A673 (cell line): ENCODE data around the gene ARHGAP6. TPM values are rescaled to one million over a fixed set of nuclear protein-coding genes. Genes with fewer than 3 reads are reported as not detected.

Source experiments
- BruUV-seq: library from RNA; stranded (reverse); fragments of 400-500 nt; replicated peaks from 2 replicates; lab custom pipeline; 2021; lab: Mats Ljungman, UMichigan
- CTCF ChIA-PET: fragments of 300-600 bp; sonication (Branson Sonifier 250); formaldehyde crosslinking; loops from one replicate; lab custom pipeline; 2022; ENCODE audit warnings: antibody characterized with exemption; lab: Charles Lee
- POLR2A ChIA-PET: fragments of 300-600 bp; sonication (Branson Sonifier 250); formaldehyde crosslinking; loops from one replicate; lab custom pipeline; 2022; ENCODE audit warnings: antibody characterized with exemption; ENCODE audit not compliant: low non-redundant PET; lab: Charles Lee
- DNase-seq: peaks from one replicate; pipeline ENCODE4 v3.0.0-alpha.2; 2015; ENCODE audit warnings: low spot score
- H3K27ac ChIP-seq: fragments of 200-600 bp; sonication (generic); 2 replicates; pipeline ENCODE4 v1.5.1; 2016; ENCODE audit warnings: mixed run types, low read depth, mild to moderate bottlenecking, mixed read lengths, antibody characterized with exemption, low read length; ENCODE audit not compliant: poor library complexity, severe bottlenecking
- H3K27me3 ChIP-seq: fragments of 200-600 bp; sonication (generic); replicated peaks from 2 replicates; pipeline ENCODE4 v1.6.1; 2017; ENCODE audit warnings: mixed run types, low read depth, mild to moderate bottlenecking, mixed read lengths, antibody characterized with exemption, low read length; ENCODE audit not compliant: insufficient read depth, poor library complexity
- H3K36me3 ChIP-seq: fragments of 200-600 bp; sonication (generic); 2 replicates; pipeline ENCODE4 v1.6.1; 2016; ENCODE audit warnings: mixed run types, mild to moderate bottlenecking, mixed read lengths, antibody characterized with exemption, low read length; ENCODE audit not compliant: insufficient read depth, poor library complexity, severe bottlenecking
- H3K4me1 ChIP-seq: fragments of 200-600 bp; sonication (generic); 2 replicates; pipeline ENCODE4 v1.6.1; 2017; ENCODE audit warnings: mixed run types, mild to moderate bottlenecking, mixed read lengths, antibody characterized with exemption, low read length; ENCODE audit not compliant: insufficient read depth, poor library complexity, severe bottlenecking
- H3K4me3 ChIP-seq: fragments of 200-600 bp; sonication (generic); 2 replicates; pipeline ENCODE4 v1.5.1; 2016; ENCODE audit warnings: low read depth, mixed run types, mild to moderate bottlenecking, mixed read lengths, low read length; ENCODE audit not compliant: poor library complexity, severe bottlenecking
- H3K9me3 ChIP-seq: fragments of 200-600 bp; sonication (generic); 2 replicates; pipeline ENCODE4 v1.6.1; 2016; ENCODE audit warnings: mixed run types, low read depth, mild to moderate bottlenecking, mixed read lengths, antibody characterized with exemption, low read length; ENCODE audit not compliant: poor library complexity, severe bottlenecking
- EZH2 ChIP-seq: fragments of 200-600 bp; sonication (generic); IDR thresholded peaks from 2 replicates; pipeline ENCODE4 v1.6.1; 2017; ENCODE audit warnings: borderline replicate concordance, low read depth, mild to moderate bottlenecking, mixed read lengths, antibody characterized with exemption, low read length; ENCODE audit not compliant: poor library complexity, severe bottlenecking
- intact Hi-C: fragments of 100-400 bp; cut with micrococcal nuclease; formaldehyde crosslinking; loops from one replicate; pipeline ENCODE4 v1.10.0; 2022; ENCODE audit not compliant: unreplicated experiment
- total RNA-seq: library from RNA; stranded (reverse); gene quantifications from 2 replicates; pipeline ENCODE4 v1.2.3, GENCODE V29; 2021
- TF ChIP-seq, protein P1 (sequence below): fragments of 300-800, 200-600 bp; sonication (generic); conservative IDR thresholded peaks from 2 replicates; pipeline ENCODE4 v1.5.1; 2017; ENCODE audit warnings: low read depth, mild to moderate bottlenecking, antibody characterized with exemption, low read length, moderate library complexity, mixed read lengths

Gene ARHGAP6
- total RNA-seq, 1 experiment from 2014 or later = not detected

DNA sequence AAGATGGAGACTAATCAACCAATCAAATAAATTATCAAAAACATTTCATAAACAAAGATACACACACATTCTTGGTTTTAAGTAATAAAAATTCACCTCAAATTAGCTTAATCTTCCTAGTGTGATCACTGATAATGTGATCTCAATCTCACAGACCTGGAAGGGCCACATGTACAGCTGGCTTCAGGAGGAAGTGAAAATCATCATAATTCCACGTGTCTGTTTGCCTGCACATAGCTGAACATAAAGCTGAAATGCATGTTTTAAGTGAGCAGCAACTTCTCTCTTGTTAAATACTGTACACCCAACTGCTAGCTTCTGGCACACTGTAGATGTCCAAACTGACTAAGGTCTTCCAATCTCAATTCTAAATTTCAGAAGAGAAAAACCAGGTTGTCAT is 53.8 kb downstream of the ARHGAP6 start:
- no peak overlapping the region for H3K4me3 ChIP-seq
- H3K36me3 ChIP-seq = no peaks in the 10 kb centered on the region
- intact Hi-C loops = no loop called here
- TF ChIP-seq, protein P1, sequence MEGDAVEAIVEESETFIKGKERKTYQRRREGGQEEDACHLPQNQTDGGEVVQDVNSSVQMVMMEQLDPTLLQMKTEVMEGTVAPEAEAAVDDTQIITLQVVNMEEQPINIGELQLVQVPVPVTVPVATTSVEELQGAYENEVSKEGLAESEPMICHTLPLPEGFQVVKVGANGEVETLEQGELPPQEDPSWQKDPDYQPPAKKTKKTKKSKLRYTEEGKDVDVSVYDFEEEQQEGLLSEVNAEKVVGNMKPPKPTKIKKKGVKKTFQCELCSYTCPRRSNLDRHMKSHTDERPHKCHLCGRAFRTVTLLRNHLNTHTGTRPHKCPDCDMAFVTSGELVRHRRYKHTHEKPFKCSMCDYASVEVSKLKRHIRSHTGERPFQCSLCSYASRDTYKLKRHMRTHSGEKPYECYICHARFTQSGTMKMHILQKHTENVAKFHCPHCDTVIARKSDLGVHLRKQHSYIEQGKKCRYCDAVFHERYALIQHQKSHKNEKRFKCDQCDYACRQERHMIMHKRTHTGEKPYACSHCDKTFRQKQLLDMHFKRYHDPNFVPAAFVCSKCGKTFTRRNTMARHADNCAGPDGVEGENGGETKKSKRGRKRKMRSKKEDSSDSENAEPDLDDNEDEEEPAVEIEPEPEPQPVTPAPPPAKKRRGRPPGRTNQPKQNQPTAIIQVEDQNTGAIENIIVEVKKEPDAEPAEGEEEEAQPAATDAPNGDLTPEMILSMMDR = no peak
- no peak for TF ChIP-seq EZH2
- no peaks in the 10 kb centered on the region for H3K9me3 ChIP-seq
- no peak for DNase-seq
- no TSS peak for BruUV-seq
- no peaks in the 10 kb centered on the region for H3K4me1 ChIP-seq
- CTCF ChIA-PET = no interaction called here
- H3K27me3 ChIP-seq = no peaks in the 10 kb centered on the region
- POLR2A ChIA-PET = no interaction called here
- no peak overlapping the region for H3K27ac ChIP-seq

DNA sequence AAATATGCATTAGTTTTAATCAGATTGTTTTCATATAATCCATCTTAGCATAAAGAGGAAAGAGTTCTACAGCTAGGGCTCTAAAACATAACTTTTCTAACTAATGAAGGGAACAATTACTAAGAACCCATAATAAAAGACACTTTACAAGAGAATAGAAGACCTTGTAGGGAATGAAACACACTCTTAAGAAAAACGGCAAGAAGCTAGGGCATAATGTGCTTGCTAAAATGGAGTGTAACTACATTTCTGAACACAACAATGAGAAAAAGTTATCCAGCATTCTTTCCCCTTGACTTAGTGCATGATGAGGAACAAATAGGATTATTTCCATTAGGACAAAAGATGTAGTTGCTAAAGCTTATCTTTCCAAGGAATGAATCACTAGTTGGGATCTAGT is 54.6 kb downstream of the ARHGAP6 start:
- no peak for DNase-seq
- Histone ChIP-seq H3K9me3 (no peaks in the 10 kb centered on the region), H3K27ac (no peak overlapping the region), H3K4me3 (no peak overlapping the region), H3K27me3 (no peaks in the 10 kb centered on the region), H3K36me3 (no peaks in the 10 kb centered on the region), H3K4me1 (no peaks in the 10 kb centered on the region)
- no peak for TF ChIP-seq EZH2
- TF ChIP-seq, protein P1 = no peak
- POLR2A ChIA-PET = no interaction called here
- no TSS peak for BruUV-seq
- CTCF ChIA-PET = no interaction called here
- intact Hi-C loops = no loop called here

DNA sequence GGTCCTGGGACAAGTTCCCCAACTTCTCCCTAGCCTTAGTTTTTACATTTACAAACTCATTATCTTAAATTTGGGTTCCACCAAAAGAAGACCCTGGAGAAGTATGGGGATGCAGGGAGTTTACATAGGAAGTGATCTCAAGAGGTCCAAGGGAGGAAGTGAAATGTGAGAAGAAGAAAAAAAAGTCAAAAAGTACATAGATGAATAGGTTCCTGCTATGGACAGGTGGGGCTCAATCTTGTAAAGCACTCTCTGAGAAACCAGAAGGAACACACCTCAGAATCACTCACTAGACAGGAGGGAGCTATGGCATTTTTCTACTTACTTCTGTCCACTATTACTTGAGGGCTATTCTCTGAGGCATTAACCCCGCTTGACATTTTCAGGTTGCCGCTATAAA is 56.6 kb downstream of the ARHGAP6 start:
- POLR2A ChIA-PET = no interaction called here
- Histone ChIP-seq H3K4me3 (no peak overlapping the region), H3K27me3 (no peaks in the 10 kb centered on the region), H3K27ac (no peak overlapping the region), H3K4me1 (no peaks in the 10 kb centered on the region), H3K9me3 (no peaks in the 10 kb centered on the region), H3K36me3 (no peaks in the 10 kb centered on the region)
- no peak for TF ChIP-seq EZH2
- TF ChIP-seq, protein P1 = no peak
- intact Hi-C loops = no loop called here
- no peak for DNase-seq
- CTCF ChIA-PET = no interaction called here
- no TSS peak for BruUV-seq
